Vagina (tissue), 2 donors: ENCODE data around the gene TRAF3IP1.

Source experiments
- CTCF ChIP-seq, 3 experiments: fragments of 450-650 bp in 2 of 3; fragments of 200-600 bp in 1 of 3; sonication (generic) in 1 of 3; IDR thresholded peaks; one replicate each; pipeline ENCODE4 v1.5.1; 2017 to 2019; ENCODE audit warnings: antibody characterized with exemption in 3 of 3, mild to moderate bottlenecking in 2 of 3, moderate library complexity in 2 of 3
- POLR2A ChIP-seq, 2 donors: fragments of 450-650 bp; IDR thresholded peaks; one replicate each; pipeline ENCODE4 v1.6.1; 2017; ENCODE audit warnings: antibody characterized with exemption in 2 of 2, mild to moderate bottlenecking in 2 of 2, moderate library complexity in 2 of 2

- TF ChIP-seq CTCF (IDR thresholded peaks at IDR 0.05) = no peak
- TF ChIP-seq POLR2A (IDR thresholded peaks at IDR 0.05) = no peak
These were observed 5.4 kb downstream of the TRAF3IP1 start for GRCh38 chr2:238325694-238326093.
